Activated CD8-positive, alpha-beta memory T cell treated with anti-CD3 and anti-CD28 coated beads, Interleukin-2, amount 10 ng/mL, durations not matched to agents 7 days and 5 days (primary cell): ENCODE data around the gene ARHGEF2. TPM values are rescaled to one million over a fixed set of nuclear protein-coding genes. Genes with fewer than 3 reads are reported as not detected.
A peak's percentile ranks its signal among the peaks of the same experiment; 100 is the strongest.

Source experiments
- ATAC-seq: fragments of 150-1000 bp; cut with Tn5 transposase; one replicate; pipeline ENCODE4 v1.10.0; 2021; ENCODE audit warnings: moderate library complexity
- CTCF ChIA-PET: fragments of 350-600 bp; sonication (Branson Sonifier 250); formaldehyde crosslinking; loops from one replicate; lab custom pipeline; 2021; ENCODE audit warnings: antibody characterized with exemption; lab: Charles Lee
- DNase-seq: peaks from one replicate; pipeline ENCODE4 v3.0.0-alpha.2; 2020
- H3K27ac Mint-ChIP-seq: one replicate; pipeline ENCODE4 v1.8.0; 2021; ENCODE audit warnings: mild to moderate bottlenecking, mixed read lengths
- H3K27me3 Mint-ChIP-seq: one replicate; pipeline ENCODE4 v1.8.0; 2021; ENCODE audit warnings: mixed read lengths
- H3K36me3 Mint-ChIP-seq: one replicate; pipeline ENCODE4 v1.8.0; 2021; ENCODE audit warnings: mild to moderate bottlenecking, mixed read lengths
- H3K4me1 Mint-ChIP-seq: one replicate; pipeline ENCODE4 v1.8.0; 2021; ENCODE audit warnings: mixed read lengths
- H3K4me3 Mint-ChIP-seq: one replicate; pipeline ENCODE4 v1.8.0; 2021; ENCODE audit warnings: mild to moderate bottlenecking, moderate library complexity, mixed read lengths
- H3K9me3 Mint-ChIP-seq: one replicate; pipeline ENCODE4 v1.8.0; 2022; ENCODE audit warnings: low read depth, mixed read lengths
- total RNA-seq, 2 experiments: library from RNA; stranded (reverse); gene quantifications; one replicate each; pipeline ENCODE4 v1.2.3, GENCODE V29; 2021

The ARHGEF2 gene
- total RNA-seq: 100 to 1,000 TPM; 159 to 161 TPM

DNA sequence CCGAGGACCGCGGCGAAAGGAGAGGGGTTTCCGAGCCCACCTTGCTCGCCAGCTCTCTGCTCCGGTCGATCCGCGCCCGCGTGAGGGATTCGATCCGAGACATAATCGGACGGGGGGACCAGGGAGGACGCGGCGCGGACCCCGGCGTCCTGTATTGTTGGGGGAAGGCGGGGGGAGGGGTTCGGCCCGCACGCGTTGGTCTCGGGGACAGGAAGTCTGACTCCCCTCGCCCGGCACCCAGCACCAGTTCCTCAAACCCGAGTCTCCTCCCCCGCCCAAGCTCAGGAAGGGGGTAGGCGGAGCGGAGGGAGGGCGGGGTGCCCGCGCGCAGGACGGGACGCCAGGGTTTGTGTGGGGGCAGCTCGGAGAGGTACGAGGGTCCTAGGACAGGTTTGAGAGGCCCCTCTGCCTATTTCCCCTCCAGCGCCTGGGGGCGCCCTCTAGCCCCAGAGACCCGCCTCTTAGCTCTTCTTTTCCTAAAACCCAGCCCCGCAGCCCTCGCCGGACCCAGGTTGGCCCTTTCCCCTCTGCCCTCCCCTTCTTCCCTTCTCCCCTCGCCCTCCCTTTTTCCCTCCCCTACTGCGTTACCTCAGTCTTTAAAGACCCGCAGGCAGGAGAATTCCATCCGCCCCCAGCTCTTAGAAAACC is at the start of gene ARHGEF2:
Gene ARHGEF2 (minus strand): TSS at position 223 of the 648 bp plus-strand sequence. CDS start 120 bp downstream, at position 103.
- Mint-ChIP-seq H3K27me3 (no peaks in the 10 kb centered on the region), H3K4me1 (peaks cover 62% of the 10 kb centered on the region), H3K9me3 (no peaks in the 10 kb centered on the region), H3K27ac (peak within 1 kb of the TSS; percentile 92), H3K4me3 (peak within 1 kb of the TSS; percentile 98), H3K36me3 (peaks cover 22% of the 10 kb centered on the region)
- ATAC-seq (peak; percentile 80), DNase-seq (peak; percentile 91)
- CTCF ChIA-PET: interaction anchor here (0.8 to 12.2 kb wide), 12 partner anchors 10 to 149 kb away, joined by 3 to 119 read pairs (median 6); partner anchors contain the start of gene KHDC4

DNA sequence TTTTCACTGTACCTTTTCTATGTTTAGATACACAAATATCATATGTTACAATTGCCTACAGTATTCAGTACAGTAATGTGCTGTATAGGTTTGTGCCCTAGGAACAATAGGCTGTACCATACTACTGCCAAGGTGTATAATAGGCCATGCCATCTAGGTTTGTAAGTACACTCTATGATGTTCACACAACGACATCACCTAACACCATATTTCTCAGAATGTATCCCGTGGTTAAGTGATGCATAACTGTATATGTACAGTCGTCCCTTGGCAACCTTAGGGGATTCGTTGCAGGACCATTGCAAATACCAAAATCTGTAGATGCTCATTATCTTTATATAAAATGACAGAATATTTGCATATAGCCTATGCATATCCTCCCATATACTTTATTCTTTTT is 48.2 kb upstream of the ARHGEF2 start:
- Mint-ChIP-seq H3K27ac (no peak overlapping the region), H3K4me1 (peaks cover 13% of the 10 kb centered on the region), H3K4me3 (no peak overlapping the region), H3K36me3 (no peaks in the 10 kb centered on the region), H3K27me3 (peaks cover 4% of the 10 kb centered on the region), H3K9me3 (no peaks in the 10 kb centered on the region)
- CTCF ChIA-PET: interaction anchor here (0.7 to 1.2 kb wide), 7 partner anchors 7 to 776 kb away, joined by 3 to 10 read pairs (median 3); no protein-coding TSS in a partner anchor
- DNase-seq (no peak), ATAC-seq (peak; percentile 35)

DNA sequence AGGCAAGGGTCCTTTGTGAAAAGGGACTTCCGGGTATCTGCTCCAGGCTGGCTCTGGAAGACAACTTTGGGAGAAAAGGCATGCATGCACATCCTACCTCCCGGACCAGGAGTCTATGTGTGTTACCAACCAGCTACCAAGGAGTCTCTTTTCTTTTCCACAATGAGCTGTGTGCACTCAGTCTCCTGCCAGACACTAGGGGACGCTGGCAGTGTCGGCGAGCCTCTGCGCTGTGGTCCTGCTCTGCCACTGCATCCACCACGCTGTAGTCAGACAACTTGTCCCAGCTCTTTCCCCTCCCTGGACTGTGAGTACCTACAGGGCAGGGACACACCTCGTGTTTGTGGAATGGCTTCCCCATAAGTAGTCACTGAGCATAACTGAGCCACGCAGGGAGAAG is 47.5 kb upstream of the ARHGEF2 start:
- CTCF ChIA-PET: interaction anchor here (0.7 to 1.2 kb wide), 10 partner anchors 8 to 775 kb away, joined by 3 to 10 read pairs (median 3); no protein-coding TSS in a partner anchor
- Mint-ChIP-seq H3K9me3 (no peaks in the 10 kb centered on the region), H3K4me3 (no peak overlapping the region), H3K4me1 (peaks cover 16% of the 10 kb centered on the region), H3K27ac (no peak overlapping the region), H3K27me3 (peaks cover 4% of the 10 kb centered on the region), H3K36me3 (no peaks in the 10 kb centered on the region)
- DNase-seq (peak; percentile 69), ATAC-seq (peak; percentile 85)

- H3K4me1 Mint-ChIP-seq: peaks cover 24% of the 10 kb centered on the region
- H3K27ac Mint-ChIP-seq: no peak overlapping the region
- no peak for DNase-seq
- no peak for ATAC-seq
- H3K4me3 Mint-ChIP-seq: no peak overlapping the region
- peaks cover 5% of the 10 kb centered on the region for H3K36me3 Mint-ChIP-seq
- CTCF ChIA-PET: interaction anchor here (0.6 to 1.2 kb wide), 2 partner anchors 42 to 70 kb away, joined by 3 to 5 read pairs; no protein-coding TSS in a partner anchor
- H3K9me3 Mint-ChIP-seq: no peaks in the 10 kb centered on the region
- peaks cover 4% of the 10 kb centered on the region for H3K27me3 Mint-ChIP-seq
These were observed 46.5 kb upstream of the ARHGEF2 start for GRCh38 chr1:156024801-156025200.

- DNase-seq (no peak), ATAC-seq (no peak)
- peaks cover 39% of the 10 kb centered on the region for H3K4me1 Mint-ChIP-seq
- peaks cover 4% of the 10 kb centered on the region for H3K27me3 Mint-ChIP-seq
- H3K4me3 Mint-ChIP-seq: no peak overlapping the region
- no peaks in the 10 kb centered on the region for H3K9me3 Mint-ChIP-seq
- CTCF ChIA-PET: interaction anchor here (0.8 to 3.5 kb wide), 2 partner anchors 44 to 84 kb away, joined by 3 to 22 read pairs; no protein-coding TSS in a partner anchor
- no peak overlapping the region for H3K27ac Mint-ChIP-seq
- peaks cover 24% of the 10 kb centered on the region for H3K36me3 Mint-ChIP-seq
These were observed 43.6 kb upstream of the ARHGEF2 start for GRCh38 chr1:156021954-156022353.

GRCh38 chr1:156021093-156021428 is 42.7 kb upstream of the ARHGEF2 start:
- CTCF ChIA-PET: interaction anchor here (0.7 to 3.5 kb wide), 5 partner anchors 9 to 83 kb away, joined by 3 to 22 read pairs (median 6); partner anchors contain the start of gene UBQLN4

DNA sequence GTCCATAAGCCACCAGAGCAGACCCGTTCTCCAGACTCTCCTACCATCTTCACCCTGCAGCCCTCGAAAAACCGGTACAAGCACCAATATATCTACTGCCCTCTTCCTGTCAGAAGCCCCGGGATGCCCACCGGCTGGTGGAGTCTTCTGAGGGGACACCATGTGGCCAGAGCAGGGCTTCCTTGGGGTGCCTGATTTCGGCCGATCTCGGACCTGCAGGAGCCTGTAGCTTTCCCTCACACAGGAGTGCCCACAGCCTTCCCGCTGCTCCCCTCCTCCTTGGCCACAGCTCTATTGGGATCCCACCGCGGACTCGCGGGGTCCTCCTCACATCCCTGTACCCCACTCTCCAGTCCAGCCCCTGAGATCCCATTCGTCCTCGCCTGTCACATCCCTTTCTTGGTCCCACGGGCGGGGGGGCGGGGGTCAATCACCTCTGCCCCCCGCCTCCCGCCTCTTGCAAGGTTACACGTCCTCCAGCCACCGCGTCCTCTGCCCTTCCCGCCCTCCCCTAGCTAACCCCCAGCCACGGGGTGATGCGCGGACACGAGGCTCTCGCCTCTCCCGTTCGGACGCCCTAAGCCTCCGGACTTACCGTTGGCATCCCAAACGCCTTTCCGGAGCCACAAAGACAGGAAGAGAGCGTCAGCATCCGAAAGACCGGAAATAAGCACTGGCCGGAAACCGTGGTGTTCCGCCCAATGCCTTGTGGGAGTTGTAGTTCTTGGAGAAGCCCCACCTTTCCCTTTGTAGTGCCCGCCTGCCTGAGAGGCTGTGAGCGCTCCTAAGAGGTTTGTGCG is 42.1 kb upstream of the ARHGEF2 start, which contains the start of gene SSR2:
Gene SSR2 (minus strand): TSS at position 659 of the 800 bp plus-strand sequence. CDS start 784 bp downstream, outside the sequence.
- CTCF ChIA-PET: interaction anchor here (0.7 to 3.5 kb wide), 8 partner anchors 8 to 82 kb away, joined by 3 to 22 read pairs (median 6); partner anchors contain the start of gene UBQLN4
- peaks cover 27% of the 10 kb centered on the region for H3K36me3 Mint-ChIP-seq
- peak within 1 kb of the TSS; percentile 92 for H3K4me3 Mint-ChIP-seq
- peak; percentile 94 for DNase-seq
- no peaks in the 10 kb centered on the region for H3K9me3 Mint-ChIP-seq
- H3K27me3 Mint-ChIP-seq: peaks cover 4% of the 10 kb centered on the region
- ATAC-seq: peak; percentile 99
- peaks cover 37% of the 10 kb centered on the region for H3K4me1 Mint-ChIP-seq
- peak within 1 kb of the TSS; percentile 94 for H3K27ac Mint-ChIP-seq

More at GRCh38 chr1:156021093-156021428, 42.7 kb upstream of the ARHGEF2 start:
- Mint-ChIP-seq H3K27me3 (peaks cover 4% of the 10 kb centered on the region), H3K4me1 (peaks cover 41% of the 10 kb centered on the region), H3K27ac (no peak overlapping the region), H3K4me3 (peak overlapping the region; percentile 92), H3K9me3 (no peaks in the 10 kb centered on the region), H3K36me3 (peaks cover 27% of the 10 kb centered on the region)
- DNase-seq: no peak
- ATAC-seq: no peak

- peak overlapping the region; percentile 94 for H3K27ac Mint-ChIP-seq
- H3K27me3 Mint-ChIP-seq: no peaks in the 10 kb centered on the region
- no peaks in the 10 kb centered on the region for H3K9me3 Mint-ChIP-seq
- H3K4me3 Mint-ChIP-seq: peak overlapping the region; percentile 92
- DNase-seq (no peak), ATAC-seq (no peak)
- H3K4me1 Mint-ChIP-seq: peaks cover 37% of the 10 kb centered on the region
- peaks cover 28% of the 10 kb centered on the region for H3K36me3 Mint-ChIP-seq
- CTCF ChIA-PET: interaction anchor here (1.4 to 3.5 kb wide), 7 partner anchors 16 to 81 kb away, joined by 3 to 22 read pairs (median 6); partner anchors contain the start of gene UBQLN4
These were observed 41.6 kb upstream of the ARHGEF2 start for GRCh38 chr1:156019946-156020292.

- Mint-ChIP-seq H3K36me3 (peaks cover 55% of the 10 kb centered on the region), H3K9me3 (no peaks in the 10 kb centered on the region), H3K27ac (no peak overlapping the region), H3K4me3 (no peak overlapping the region), H3K4me1 (peaks cover 33% of the 10 kb centered on the region), H3K27me3 (no peaks in the 10 kb centered on the region)
- CTCF ChIA-PET: interaction anchor here (1.3 to 1.4 kb wide), 2 partner anchors 37 to 51 kb away, joined by 3 to 6 read pairs; no protein-coding TSS in a partner anchor
- DNase-seq (no peak), ATAC-seq (no peak)
These were observed 36.5 kb upstream of the ARHGEF2 start for GRCh38 chr1:156014829-156015228.

DNA sequence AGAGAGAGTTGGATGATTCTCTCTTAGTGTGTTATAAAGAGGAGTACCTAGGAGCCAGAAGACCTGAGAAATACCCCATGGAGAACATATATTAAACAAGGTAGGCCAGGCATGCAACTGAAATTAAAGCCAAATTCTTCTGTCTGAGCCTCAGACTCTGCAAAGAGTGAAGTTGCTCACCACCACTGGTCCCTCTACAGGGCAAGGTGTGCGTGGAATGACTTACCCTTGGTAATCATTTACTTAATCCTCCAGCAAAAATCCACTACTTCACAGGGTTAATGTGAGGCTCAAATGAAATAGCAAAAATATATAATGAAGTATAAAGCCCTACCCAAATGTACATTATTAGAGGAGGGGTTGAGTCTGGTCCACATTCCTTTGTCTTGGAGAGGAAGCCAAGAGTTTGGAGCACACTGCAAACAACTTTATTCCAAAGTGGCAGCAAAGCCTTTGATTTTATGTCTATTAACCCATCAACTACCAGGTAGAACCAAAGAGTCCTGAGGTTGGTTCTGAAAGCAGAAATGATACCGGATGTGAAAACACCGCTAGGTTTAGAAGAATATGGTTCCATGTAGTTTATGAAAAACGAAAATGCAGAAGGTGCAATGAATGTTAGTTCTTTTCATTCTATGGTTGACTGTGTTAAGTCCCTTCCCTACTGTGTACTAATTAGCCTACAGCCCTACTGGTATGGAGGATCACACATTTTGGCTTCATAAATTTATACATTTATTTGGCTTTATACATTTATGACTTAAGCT is 33.9 kb upstream of the ARHGEF2 start:
- Mint-ChIP-seq H3K9me3 (no peaks in the 10 kb centered on the region), H3K27ac (no peak overlapping the region), H3K27me3 (no peaks in the 10 kb centered on the region), H3K4me3 (no peak overlapping the region), H3K4me1 (peaks cover 19% of the 10 kb centered on the region), H3K36me3 (peaks cover 48% of the 10 kb centered on the region)
- CTCF ChIA-PET: interaction anchor here (0.5 to 1.5 kb wide), 2 partner anchors 9 to 23 kb away, joined by 3 to 4 read pairs; partner anchors contain the start of gene SSR2
- ATAC-seq (no peak), DNase-seq (no peak)

- CTCF ChIA-PET: interaction anchor here (0.9 to 1.7 kb wide), 2 partner anchors 20 kb away, joined by 3 to 4 read pairs; no protein-coding TSS in a partner anchor
- DNase-seq: no peak
- Mint-ChIP-seq H3K27ac (peak overlapping the region; percentile 27), H3K36me3 (peaks cover 40% of the 10 kb centered on the region), H3K4me3 (no peak overlapping the region), H3K27me3 (no peaks in the 10 kb centered on the region), H3K9me3 (no peaks in the 10 kb centered on the region), H3K4me1 (peaks cover 26% of the 10 kb centered on the region)
- ATAC-seq: no peak
These were observed 31.1 kb upstream of the ARHGEF2 start for GRCh38 chr1:156009404-156009803.

- Mint-ChIP-seq H3K27me3 (no peaks in the 10 kb centered on the region), H3K27ac (no peak overlapping the region), H3K9me3 (no peaks in the 10 kb centered on the region), H3K4me1 (peaks cover 16% of the 10 kb centered on the region), H3K4me3 (no peak overlapping the region), H3K36me3 (peaks cover 27% of the 10 kb centered on the region)
- CTCF ChIA-PET: interaction anchor here (1.8 kb wide), 1 partner anchor 17 kb away, joined by 7 read pairs; no protein-coding TSS in a partner anchor
- DNase-seq (no peak), ATAC-seq (no peak)
These were observed 28.5 kb upstream of the ARHGEF2 start for GRCh38 chr1:156006666-156007376.
